Loucy (cell line): Measurements from ENCODE around the gene RBMS3.
"Not testable (repeated sequence)": the region's sequence is repeated elsewhere in the genome, so short reads cannot be mapped to it uniquely, and the experiment has no call there.

Source experiments
- H2AFZ ChIP-seq: fragments of 200-600 bp; sonication (generic); 2 replicates; pipeline ENCODE4 v1.6.0; 2016; ENCODE audit warnings: antibody characterized with exemption, mild to moderate bottlenecking, low read length, moderate library complexity
- H3F3A ChIP-seq: fragments of 200-600 bp; 2 replicates; pipeline ENCODE4 v1.6.0; 2016; ENCODE audit warnings: antibody characterized with exemption, low read depth, mild to moderate bottlenecking
- H3K27me3 ChIP-seq: fragments of 200-600 bp; sonication (generic); 2 replicates; pipeline ENCODE4 v1.6.1; 2014; ENCODE audit warnings: low read length, mild to moderate bottlenecking; ENCODE audit not compliant: insufficient read depth, poor library complexity, severe bottlenecking
- H3K36me3 ChIP-seq: fragments of 200-600 bp; sonication (generic); 2 replicates; pipeline ENCODE4 v1.6.1; 2016; ENCODE audit warnings: low read length; ENCODE audit not compliant: insufficient read depth
- H3K4me1 ChIP-seq: fragments of 200-600 bp; sonication (generic); 2 replicates; pipeline ENCODE4 v1.5.1; 2014; ENCODE audit warnings: low read length, mild to moderate bottlenecking; ENCODE audit not compliant: insufficient read depth, poor library complexity, severe bottlenecking
- H3K4me2 ChIP-seq: fragments of 200-600 bp; sonication (generic); 2 replicates; pipeline ENCODE4 v1.6.0; 2014; ENCODE audit warnings: antibody characterized with exemption, low read length, low read depth, mild to moderate bottlenecking; ENCODE audit not compliant: poor library complexity, severe bottlenecking
- H3K4me3 ChIP-seq: fragments of 200-600 bp; sonication (generic); 2 replicates; pipeline ENCODE4 v1.5.1; 2014; ENCODE audit warnings: low read length, mild to moderate bottlenecking, mixed read lengths; ENCODE audit not compliant: poor library complexity, severe bottlenecking
- H3K79me2 ChIP-seq: fragments of 200-600 bp; sonication (generic); 2 replicates; pipeline ENCODE4 v1.6.1; 2014; ENCODE audit warnings: low read length; ENCODE audit not compliant: insufficient read depth
- H3K9ac ChIP-seq: fragments of 200-600 bp; sonication (generic); 2 replicates; pipeline ENCODE4 v1.6.0; 2014; ENCODE audit warnings: mild to moderate bottlenecking, low read depth, low read length, moderate library complexity; ENCODE audit not compliant: poor library complexity, severe bottlenecking
- H3K9me2 ChIP-seq: fragments of 200-600 bp; sonication (generic); replicated peaks from 2 replicates; pipeline ENCODE4 v1.6.1; 2016; ENCODE audit warnings: low read depth, low read length, mixed read lengths
- H3K9me3 ChIP-seq: fragments of 200-600 bp; sonication (generic); 2 replicates; pipeline ENCODE4 v1.6.1; 2014; ENCODE audit warnings: mild to moderate bottlenecking, antibody characterized with exemption, low read length, low read depth; ENCODE audit not compliant: insufficient read depth
- H4K20me1 ChIP-seq: fragments of 200-600 bp; sonication (generic); 2 replicates; pipeline ENCODE4 v1.6.0; 2014; ENCODE audit warnings: antibody characterized with exemption, low read length, mild to moderate bottlenecking; ENCODE audit not compliant: insufficient read depth, poor library complexity, severe bottlenecking
- CTCF ChIP-seq: fragments of 200-600 bp; sonication (generic); conservative IDR thresholded peaks from 2 replicates; pipeline ENCODE4 v1.5.1; 2014; ENCODE audit warnings: mild to moderate bottlenecking, antibody characterized with exemption, low read length
- EZH2phosphoT487 ChIP-seq: fragments of 200-600 bp; IDR thresholded peaks from 2 replicates; pipeline ENCODE4 v1.6.1; 2018; ENCODE audit warnings: antibody characterized with exemption, mild to moderate bottlenecking, moderate library complexity, borderline replicate concordance

The RBMS3 gene

GRCh38 chr3:29805757-29806156 lies 524.9 kb downstream of the RBMS3 start:
- H3K4me1 ChIP-seq, result no peaks in the 10 kb centered on the region
- H2AFZ ChIP-seq, result no peak overlapping the region

GRCh38 chr3:29808324-29808723 lies 527.5 kb downstream of the RBMS3 start:
- not testable (repeated sequence) for H2AFZ ChIP-seq, H3K36me3 ChIP-seq, H3K9me2 ChIP-seq, H3K27me3 ChIP-seq, H4K20me1 ChIP-seq, H3K4me2 ChIP-seq, H3K4me3 ChIP-seq, H3F3A ChIP-seq, H3K9ac ChIP-seq, H3K9me3 ChIP-seq, H3K4me1 ChIP-seq, H3K79me2 ChIP-seq

More at GRCh38 chr3:29805757-29806156, 524.9 kb downstream of the RBMS3 start:
- Histone ChIP-seq H3K9ac (no peak overlapping the region), H3K27me3 (no peaks in the 10 kb centered on the region), H3K4me3 (no peak overlapping the region), H3K36me3 (no peaks in the 10 kb centered on the region), H3K9me3 (no peaks in the 10 kb centered on the region), H3K4me2 (no peak overlapping the region), H3K9me2 (no peaks in the 10 kb centered on the region), H3K79me2 (no peaks in the 10 kb centered on the region), H3F3A (no peaks in the 10 kb centered on the region), H4K20me1 (no peaks in the 10 kb centered on the region)
- TF ChIP-seq EZH2phosphoT487, result no peak
- TF ChIP-seq CTCF, result no peak

- Histone ChIP-seq H3K4me2 (no peak overlapping the region), H3K4me1 (no peaks in the 10 kb centered on the region), H4K20me1 (no peaks in the 10 kb centered on the region), H3K27me3 (no peaks in the 10 kb centered on the region), H3K79me2 (no peaks in the 10 kb centered on the region), H2AFZ (no peak overlapping the region), H3F3A (no peaks in the 10 kb centered on the region), H3K36me3 (no peaks in the 10 kb centered on the region), H3K9me3 (no peaks in the 10 kb centered on the region), H3K4me3 (no peak overlapping the region), H3K9me2 (no peaks in the 10 kb centered on the region; the same call in 1 of the 2 replicates), H3K9ac (no peak overlapping the region)
- TF ChIP-seq EZH2phosphoT487 (no peak), CTCF (no peak)
These were observed 541.2 kb downstream of the RBMS3 start for GRCh38 chr3:29822071-29822470.

GRCh38 chr3:29823233-29823632 lies 542.4 kb downstream of the RBMS3 start:
- Histone ChIP-seq H3K36me3 (no peaks in the 10 kb centered on the region), H3K27me3 (no peaks in the 10 kb centered on the region), H3K79me2 (no peaks in the 10 kb centered on the region), H3K4me2 (no peak overlapping the region), H3K9me2 (no peaks in the 10 kb centered on the region; the same call in 1 of the 2 replicates), H4K20me1 (no peaks in the 10 kb centered on the region), H3K4me1 (no peaks in the 10 kb centered on the region), H2AFZ (no peak overlapping the region), H3K9ac (no peak overlapping the region), H3F3A (no peaks in the 10 kb centered on the region), H3K4me3 (no peak overlapping the region), H3K9me3 (no peaks in the 10 kb centered on the region)
- TF ChIP-seq EZH2phosphoT487, result no peak
- no peak for TF ChIP-seq CTCF
